ENCODE data around the gene PODXL. TPM values are rescaled to one million over a fixed set of nuclear protein-coding genes. Genes with fewer than 3 reads are reported as not detected.

The PODXL gene
- total RNA-seq, 6 donors from 2014 or later: 57.0 to 108 (median 96.6) TPM

GRCh38 chr7:131513245-131514061, 43.0 kb downstream of the PODXL start:
- H3K9me3 ChIP-seq: no peaks in the 10 kb centered on the region
- H3K4me3 ChIP-seq: no peak overlapping the region
- TF ChIP-seq EP300 (IDR thresholded peaks at IDR 0.05) (no peak), CTCF (IDR thresholded peaks at IDR 0.05) (peak; percentile 87 to 96 (median 92))
- ATAC-seq (ENCODE audit: low FRiP score in 2 of 2) (peak; percentile 93 to 96), DNase-seq (peak; percentile 87 to 92)
- 38 to 40% methylated on average over 11 of the region's 11 CpGs for WGBS, 2 donors
- H3K27me3 ChIP-seq: no peaks in the 10 kb centered on the region
- H3K4me1 ChIP-seq: peaks cover 24 to 32% (median 26%) of the 10 kb centered on the region in 4 donors
- H3K27ac ChIP-seq: peak overlapping the region; percentile 30 to 66 (median 52)
- peaks cover 0 to 16% (median 4%) of the 10 kb centered on the region in 4 donors for H3K36me3 ChIP-seq

- peak overlapping the region; percentile 8 to 67 (median 50) for H3K27ac ChIP-seq
- H3K4me1 ChIP-seq: peaks cover 29 to 32% (median 31%) of the 10 kb centered on the region in 4 donors
- H3K36me3 ChIP-seq: peaks cover 0 to 25% (median 4%) of the 10 kb centered on the region in 4 donors
- no peaks in the 10 kb centered on the region for H3K9me3 ChIP-seq
- H3K27me3 ChIP-seq: no peaks in the 10 kb centered on the region
- TF ChIP-seq CTCF (IDR thresholded peaks at IDR 0.05) (no peak), EP300 (IDR thresholded peaks at IDR 0.05) (no peak), POLR2AphosphoS5 (IDR thresholded peaks at IDR 0.05) (no peak), POLR2A (IDR thresholded peaks at IDR 0.05) (no peak)
- DNase-seq (no peak), ATAC-seq (ENCODE audit: low FRiP score in 2 of 2) (no peak)
- WGBS, 2 donors: 59 to 64% methylated on average over 13 to 15 of the region's 15 CpGs
- no peak overlapping the region for H3K4me3 ChIP-seq
Measured at GRCh38 chr7:131511774-131512535, 44.5 kb downstream of the PODXL start.

- no peak for DNase-seq
- Histone ChIP-seq H3K4me1 (peaks cover 29 to 32% (median 31%) of the 10 kb centered on the region in 4 donors), H3K36me3 (peaks cover 0 to 33% (median 5%) of the 10 kb centered on the region in 4 donors), H3K9me3 (no peaks in the 10 kb centered on the region), H3K27me3 (no peaks in the 10 kb centered on the region), H3K4me3 (no peak overlapping the region), H3K27ac (peak overlapping the region in 3 of 4 donors; percentile 11 to 67 (median 62))
- no peak for ATAC-seq (ENCODE audit: low FRiP score in 2 of 2)
- 83 to 97% methylated on average over 6 to 9 of the region's 9 CpGs for whole genome bisulfite sequencing, 2 donors
- TF ChIP-seq POLR2A (IDR thresholded peaks at IDR 0.05) (no peak), EP300 (IDR thresholded peaks at IDR 0.05) (no peak), POLR2AphosphoS5 (IDR thresholded peaks at IDR 0.05) (no peak), CTCF (IDR thresholded peaks at IDR 0.05) (no peak)
Measured at GRCh38 chr7:131511071-131511470, 45.4 kb downstream of the PODXL start.

GRCh38 chr7:131509781-131510180, 46.6 kb downstream of the PODXL start:
- no peaks in the 10 kb centered on the region for H3K9me3 ChIP-seq
- no peaks in the 10 kb centered on the region for H3K27me3 ChIP-seq
- no peak for TF ChIP-seq EP300 (IDR thresholded peaks at IDR 0.05)
- no peak for TF ChIP-seq POLR2AphosphoS5 (IDR thresholded peaks at IDR 0.05)
- no peak for TF ChIP-seq POLR2A (IDR thresholded peaks at IDR 0.05)
- no peak for TF ChIP-seq CTCF (IDR thresholded peaks at IDR 0.05)
- no peak overlapping the region for H3K4me3 ChIP-seq
- DNase-seq (no peak), ATAC-seq (ENCODE audit: low FRiP score in 2 of 2) (no peak)
- H3K4me1 ChIP-seq: peaks cover 29 to 32% (median 31%) of the 10 kb centered on the region in 4 donors
- WGBS, 2 donors: 95 to 99% methylated on average over 7 to 8 of the region's 8 CpGs
- H3K27ac ChIP-seq: no peak overlapping the region
- peaks cover 0 to 46% (median 8%) of the 10 kb centered on the region in 4 donors for H3K36me3 ChIP-seq

Data from upper lobe of left lung (tissue), 6 donors.